AG04450 (cell line): ENCODE data around the gene PTPRG. TPM values are rescaled to one million over a fixed set of nuclear protein-coding genes. Genes with fewer than 3 reads are reported as not detected.

Source experiments
- CTCF ChIA-PET: fragments of 300-600, 350-600 bp; formaldehyde crosslinking; extraction: SDS; loops from one replicate; lab custom pipeline; 2022; ENCODE audit warnings: antibody characterized with exemption, inconsistent platforms; lab: Charles Lee
- POLR2A ChIA-PET: fragments of 350-600 bp; formaldehyde crosslinking; extraction: SDS; loops from one replicate; lab custom pipeline; 2021; ENCODE audit warnings: antibody characterized with exemption, inconsistent platforms; lab: Yijun Ruan, JAX
- DNase-seq: peaks from one replicate; pipeline ENCODE4 v3.0.0-alpha.2; 2011; ENCODE audit warnings: low read depth, low spot score
- H3K27ac ChIP-seq: one replicate; pipeline ENCODE4 v1.5.1; 2012; ENCODE audit warnings: low read depth, low read length, control low read depth
- H3K27me3 ChIP-seq: one replicate; pipeline ENCODE4 v1.6.0; 2012; ENCODE audit warnings: low read length; ENCODE audit not compliant: control insufficient read depth, insufficient read depth
- H3K4me3 ChIP-seq: 2 replicates; pipeline ENCODE4 v1.5.1; 2011; ENCODE audit warnings: mild to moderate bottlenecking, low read depth, low read length, control low read depth
- H3K9me3 ChIP-seq: 2 replicates; pipeline ENCODE4 v1.5.1; 2012; ENCODE audit warnings: low read length; ENCODE audit not compliant: control insufficient read depth, insufficient read depth
- polyA plus RNA-seq: library from polyadenylated mRNA; depleted of rRNA; stranded (reverse); fragments of >200 nt; gene quantifications from 2 replicates; pipeline ENCODE4 v1.2.3, GENCODE V29; 2011
- TF ChIP-seq, protein P1 (sequence below): IDR thresholded peaks from 2 replicates; pipeline ENCODE4 v1.5.1; 2011; ENCODE audit warnings: low read depth, low read length, control low read depth, inconsistent platforms

Gene PTPRG
- polyA plus RNA-seq, 1 experiment = 26.5 TPM

GRCh38 chr3:61564395-61565059 lies 3.2 kb downstream of the PTPRG start:
- CTCF ChIA-PET = interaction anchor here (0.6 to 5.9 kb wide), 48 partner anchors 10 to 628 kb away, joined by 3 to 61 read pairs (median 4); no protein-coding TSS in a partner anchor
- H3K27me3 ChIP-seq = no peaks in the 10 kb centered on the region
- TF ChIP-seq, protein P1, sequence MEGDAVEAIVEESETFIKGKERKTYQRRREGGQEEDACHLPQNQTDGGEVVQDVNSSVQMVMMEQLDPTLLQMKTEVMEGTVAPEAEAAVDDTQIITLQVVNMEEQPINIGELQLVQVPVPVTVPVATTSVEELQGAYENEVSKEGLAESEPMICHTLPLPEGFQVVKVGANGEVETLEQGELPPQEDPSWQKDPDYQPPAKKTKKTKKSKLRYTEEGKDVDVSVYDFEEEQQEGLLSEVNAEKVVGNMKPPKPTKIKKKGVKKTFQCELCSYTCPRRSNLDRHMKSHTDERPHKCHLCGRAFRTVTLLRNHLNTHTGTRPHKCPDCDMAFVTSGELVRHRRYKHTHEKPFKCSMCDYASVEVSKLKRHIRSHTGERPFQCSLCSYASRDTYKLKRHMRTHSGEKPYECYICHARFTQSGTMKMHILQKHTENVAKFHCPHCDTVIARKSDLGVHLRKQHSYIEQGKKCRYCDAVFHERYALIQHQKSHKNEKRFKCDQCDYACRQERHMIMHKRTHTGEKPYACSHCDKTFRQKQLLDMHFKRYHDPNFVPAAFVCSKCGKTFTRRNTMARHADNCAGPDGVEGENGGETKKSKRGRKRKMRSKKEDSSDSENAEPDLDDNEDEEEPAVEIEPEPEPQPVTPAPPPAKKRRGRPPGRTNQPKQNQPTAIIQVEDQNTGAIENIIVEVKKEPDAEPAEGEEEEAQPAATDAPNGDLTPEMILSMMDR = peak; percentile 84
- peak; percentile 27 for DNase-seq
- H3K9me3 ChIP-seq = no peaks in the 10 kb centered on the region
- peak overlapping the region; percentile 86 for H3K4me3 ChIP-seq
- peak overlapping the region; percentile 47 for H3K27ac ChIP-seq
- POLR2A ChIA-PET = interaction anchor here (0.6 to 1.8 kb wide), 4 partner anchors 63 to 624 kb away, joined by 3 to 5 read pairs (median 3); no protein-coding TSS in a partner anchor

DNA sequence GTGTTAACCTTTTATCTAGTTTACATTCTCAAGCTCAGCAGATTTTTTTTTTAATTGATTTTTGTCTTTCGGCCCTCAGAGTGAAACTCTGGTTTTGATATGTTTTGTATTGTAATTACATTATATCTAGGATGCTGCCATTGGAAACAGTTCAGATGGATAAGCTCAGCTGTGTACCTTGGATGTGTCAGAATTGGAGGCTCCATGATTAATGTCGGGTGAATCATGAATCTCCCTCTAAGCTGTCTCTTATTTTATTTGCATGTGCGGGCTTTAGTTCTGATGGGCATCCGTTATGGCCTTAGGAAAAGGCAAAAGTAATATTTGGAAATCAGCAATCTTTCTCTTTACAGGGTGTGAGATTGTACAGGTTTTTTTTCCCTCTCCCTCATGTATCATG lies 4.2 kb downstream of the PTPRG start:
- POLR2A ChIA-PET = interaction anchor here (1.3 kb wide), 1 partner anchor 623 kb away, joined by 3 read pairs; no protein-coding TSS in a partner anchor
- CTCF ChIA-PET = interaction anchor here (0.5 to 5.9 kb wide), 20 partner anchors 9 to 1300 kb away, joined by 3 to 61 read pairs (median 6); no protein-coding TSS in a partner anchor
- no peak for DNase-seq
- Histone ChIP-seq H3K4me3 (no peak overlapping the region), H3K27ac (no peak overlapping the region), H3K27me3 (no peaks in the 10 kb centered on the region), H3K9me3 (no peaks in the 10 kb centered on the region)
- TF ChIP-seq, protein P1 = no peak

DNA sequence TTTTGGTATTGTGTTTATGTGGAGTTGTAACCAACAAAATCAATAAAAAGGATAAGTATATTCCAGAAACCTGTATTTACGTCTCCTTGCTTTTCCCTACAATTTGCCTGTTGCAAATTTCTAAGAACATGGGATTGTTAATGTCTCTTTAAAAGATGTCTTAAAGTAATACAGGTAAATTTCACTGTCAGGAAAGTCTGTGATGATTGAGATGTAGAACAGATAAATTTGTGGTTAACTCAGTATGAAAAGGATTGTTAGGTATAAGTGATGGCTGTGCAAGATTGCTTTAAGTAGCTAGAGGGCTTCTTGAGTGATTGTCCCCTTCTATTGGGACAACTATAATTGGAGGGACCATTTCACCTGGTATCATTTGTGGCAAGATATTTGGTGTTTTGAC lies 6.8 kb downstream of the PTPRG start:
- no peaks in the 10 kb centered on the region for H3K9me3 ChIP-seq
- H3K27me3 ChIP-seq = no peaks in the 10 kb centered on the region
- ChIA-PET POLR2A (interaction anchor here (0.6 to 0.7 kb wide), 3 partner anchors 113 to 336 kb away, joined by 5 to 7 read pairs (median 5); no protein-coding TSS in a partner anchor), CTCF (interaction anchor here (0.6 to 1.1 kb wide), 2 partner anchors 51 to 619 kb away, joined by 3 to 5 read pairs; no protein-coding TSS in a partner anchor)
- DNase-seq = no peak
- no peak overlapping the region for H3K4me3 ChIP-seq
- TF ChIP-seq, protein P1 = no peak
- no peak overlapping the region for H3K27ac ChIP-seq

DNA sequence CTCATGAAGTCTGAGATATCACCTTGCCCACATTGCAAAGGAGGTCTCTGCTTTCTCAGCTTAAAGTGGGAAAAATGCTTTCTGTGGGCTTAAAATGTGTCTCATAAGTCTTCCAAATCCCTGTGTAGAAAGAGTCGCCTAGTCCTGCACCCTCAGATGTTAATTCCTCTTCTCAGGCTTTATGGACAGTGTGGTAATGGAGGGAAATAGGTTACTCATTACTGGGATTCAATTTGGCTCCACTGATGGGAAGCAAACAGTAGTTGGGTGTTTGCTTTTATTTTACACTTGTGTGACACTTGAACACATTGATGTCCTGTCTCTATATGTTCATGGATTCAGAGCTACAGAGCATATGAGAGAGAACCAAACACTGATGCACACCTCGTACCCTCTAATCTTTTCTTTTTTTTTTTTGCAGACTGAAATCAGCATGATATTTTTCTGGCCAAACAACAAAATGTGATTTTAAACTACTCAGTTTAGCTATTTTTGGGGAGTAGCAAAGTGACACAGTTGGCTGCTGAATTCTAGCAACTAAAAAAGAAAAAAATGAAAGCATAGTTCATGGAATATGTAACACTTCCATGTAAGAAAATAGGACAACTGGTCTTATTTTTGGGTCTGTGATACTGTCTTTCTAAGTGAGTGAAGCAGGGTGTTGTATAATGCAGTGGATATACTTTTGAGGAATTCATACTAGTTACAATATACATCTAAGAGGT lies 8.6 kb downstream of the PTPRG start:
- POLR2A ChIA-PET = interaction anchor here (0.6 kb wide), 1 partner anchor 22 kb away, joined by 3 read pairs; no protein-coding TSS in a partner anchor
- DNase-seq = no peak
- peaks cover 5% of the 10 kb centered on the region; the same call in 1 of the 2 replicates for H3K9me3 ChIP-seq
- TF ChIP-seq, protein P1 = no peak
- CTCF ChIA-PET = interaction anchor here (0.6 to 2.2 kb wide), 2 partner anchors 469 to 619 kb away, joined by 3 to 9 read pairs; no protein-coding TSS in a partner anchor
- no peak overlapping the region for H3K27ac ChIP-seq
- H3K27me3 ChIP-seq = no peaks in the 10 kb centered on the region
- H3K4me3 ChIP-seq = no peak overlapping the region
